Retinal pigment epithelial cell (primary cell): ENCODE results near the gene TMEM255B.

Experiments used
- DNase-seq: peaks from one replicate; pipeline ENCODE4 v3.0.0-alpha.2; 2010; ENCODE audit warnings: low read depth
- H3K4me3 ChIP-seq: 2 replicates; pipeline ENCODE4 v1.5.1; 2011; ENCODE audit warnings: mild to moderate bottlenecking, low read length, control low read depth, moderate library complexity
- TF ChIP-seq, protein P1 (sequence below): conservative IDR thresholded peaks from 2 replicates; pipeline ENCODE4 v1.5.1; 2011; ENCODE audit warnings: low read depth, low read length, control low read depth, inconsistent platforms

The TMEM255B gene

DNA sequence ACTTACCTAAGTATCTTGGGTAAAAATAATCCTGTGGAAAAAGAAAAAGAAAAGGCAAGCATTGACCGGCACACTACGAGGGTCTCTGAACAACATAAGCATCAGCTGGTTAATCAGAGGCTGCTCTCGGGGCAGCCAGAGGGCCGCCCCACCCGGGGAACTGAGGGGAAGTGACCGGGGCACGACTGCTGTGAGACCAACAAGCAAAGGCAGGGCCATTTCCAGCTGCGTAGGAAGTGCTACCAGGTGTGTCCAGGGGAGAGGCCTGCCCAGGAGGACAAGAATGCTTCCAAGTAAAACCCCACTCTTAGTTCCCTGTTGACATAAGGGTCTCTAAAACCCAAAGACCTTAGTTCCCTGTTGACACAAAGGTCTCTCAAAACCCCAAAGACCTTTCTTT, 89.0 kb downstream of the TMEM255B start:
- no peak for DNase-seq
- no peak overlapping the region for H3K4me3 ChIP-seq

DNA sequence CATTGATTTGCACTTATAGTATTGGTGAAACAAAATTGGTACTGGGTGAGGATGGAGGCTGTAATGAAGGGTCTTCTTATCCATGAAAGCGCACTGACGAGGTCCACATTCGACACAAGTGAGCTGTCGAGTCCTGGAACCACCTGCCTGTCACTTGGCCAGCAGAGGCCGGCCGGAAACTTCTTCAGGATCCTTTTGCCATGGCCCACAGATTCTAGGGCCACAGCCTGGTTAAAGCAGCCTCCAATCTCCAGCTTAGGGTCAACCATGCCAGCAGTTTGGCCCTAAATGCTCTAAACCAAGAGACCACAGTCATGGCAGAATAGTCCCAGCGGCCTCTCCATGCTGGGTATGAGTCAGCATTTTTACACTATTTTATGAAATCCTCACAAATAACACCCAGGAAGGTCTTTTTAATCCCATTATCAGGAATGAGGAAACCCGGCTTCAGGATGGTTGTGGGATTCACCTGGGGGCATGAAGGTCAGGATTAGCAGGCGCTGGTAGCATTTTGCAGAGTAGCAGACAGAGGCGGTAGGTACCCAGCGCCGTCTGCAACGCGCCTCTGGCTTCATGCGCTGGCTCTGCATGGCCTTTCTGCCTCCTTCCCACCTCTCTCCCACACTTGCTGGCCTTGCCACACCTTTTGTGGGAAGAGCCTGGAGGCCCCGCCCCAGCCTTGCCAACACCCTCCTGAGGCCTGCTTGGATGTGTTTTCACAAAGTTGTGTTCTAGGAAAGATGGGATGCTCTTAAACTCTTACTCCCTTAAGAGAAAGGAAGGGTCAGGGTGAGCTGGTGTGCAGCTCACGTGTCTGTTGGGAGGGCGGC, 89.6 kb downstream of the TMEM255B start:
- H3K4me3 ChIP-seq = no peak overlapping the region
- TF ChIP-seq, protein P1, sequence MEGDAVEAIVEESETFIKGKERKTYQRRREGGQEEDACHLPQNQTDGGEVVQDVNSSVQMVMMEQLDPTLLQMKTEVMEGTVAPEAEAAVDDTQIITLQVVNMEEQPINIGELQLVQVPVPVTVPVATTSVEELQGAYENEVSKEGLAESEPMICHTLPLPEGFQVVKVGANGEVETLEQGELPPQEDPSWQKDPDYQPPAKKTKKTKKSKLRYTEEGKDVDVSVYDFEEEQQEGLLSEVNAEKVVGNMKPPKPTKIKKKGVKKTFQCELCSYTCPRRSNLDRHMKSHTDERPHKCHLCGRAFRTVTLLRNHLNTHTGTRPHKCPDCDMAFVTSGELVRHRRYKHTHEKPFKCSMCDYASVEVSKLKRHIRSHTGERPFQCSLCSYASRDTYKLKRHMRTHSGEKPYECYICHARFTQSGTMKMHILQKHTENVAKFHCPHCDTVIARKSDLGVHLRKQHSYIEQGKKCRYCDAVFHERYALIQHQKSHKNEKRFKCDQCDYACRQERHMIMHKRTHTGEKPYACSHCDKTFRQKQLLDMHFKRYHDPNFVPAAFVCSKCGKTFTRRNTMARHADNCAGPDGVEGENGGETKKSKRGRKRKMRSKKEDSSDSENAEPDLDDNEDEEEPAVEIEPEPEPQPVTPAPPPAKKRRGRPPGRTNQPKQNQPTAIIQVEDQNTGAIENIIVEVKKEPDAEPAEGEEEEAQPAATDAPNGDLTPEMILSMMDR = no peak
- no peak for DNase-seq

More for the DNA sequence above, 89.0 kb downstream of the TMEM255B start:
- TF ChIP-seq, protein P1 = no peak

DNA sequence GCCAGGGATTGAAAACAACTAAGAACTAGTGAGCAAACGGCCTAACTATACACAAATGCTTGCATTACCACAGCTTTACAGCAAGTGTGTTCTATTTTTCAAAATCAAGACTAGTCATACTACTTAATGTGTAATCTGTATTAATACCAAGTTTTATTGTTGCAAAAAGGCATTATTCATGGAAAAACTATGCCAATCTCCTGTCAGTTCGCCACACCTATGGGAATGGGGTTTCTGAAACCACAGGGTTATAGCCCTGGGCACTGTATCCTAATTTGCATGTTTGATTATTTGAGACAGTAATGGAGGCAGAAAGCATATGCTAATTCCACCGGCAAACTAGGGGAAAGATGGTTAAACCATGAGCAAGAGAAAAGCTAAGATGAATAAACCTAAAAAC, 90.5 kb downstream of the TMEM255B start:
- no peak for DNase-seq
- TF ChIP-seq, protein P1 = no peak
- no peak overlapping the region for H3K4me3 ChIP-seq

DNA sequence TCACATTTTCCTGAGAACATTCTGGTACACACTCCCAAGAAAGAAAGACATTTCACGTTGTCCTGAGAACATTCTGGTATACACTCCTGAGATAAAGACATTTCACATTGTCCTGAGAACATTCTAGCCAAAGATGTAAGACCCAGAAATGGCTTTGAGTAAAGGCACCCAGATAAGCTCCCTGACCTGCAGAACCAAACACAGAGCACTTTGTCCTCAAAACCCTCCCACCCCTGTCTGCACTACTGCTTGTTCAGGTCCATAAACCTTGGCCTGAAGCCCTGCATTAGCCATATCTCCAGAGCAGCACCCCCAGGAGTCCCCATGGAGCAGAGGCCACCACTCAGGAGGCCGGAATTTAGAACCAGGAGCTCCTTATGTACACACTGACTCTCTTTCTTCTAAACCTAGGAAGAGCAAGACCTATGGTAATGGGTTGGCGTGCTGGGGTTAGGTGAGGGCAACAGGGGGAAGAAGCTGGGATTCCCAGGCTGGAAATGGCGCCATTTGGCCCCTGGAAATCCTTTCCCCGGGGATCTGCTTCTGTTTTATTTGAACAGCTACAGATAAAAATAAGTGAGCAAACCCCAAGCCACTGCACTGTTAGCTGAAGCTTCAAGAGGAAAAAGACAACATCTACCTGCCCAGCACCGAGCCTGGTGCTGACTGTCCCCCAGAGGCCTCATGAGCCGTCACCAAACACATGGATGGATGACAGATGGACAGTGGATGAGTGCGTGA, 91.1 kb downstream of the TMEM255B start:
- H3K4me3 ChIP-seq = no peak overlapping the region
- TF ChIP-seq, protein P1 = no peak
- no peak for DNase-seq

DNA sequence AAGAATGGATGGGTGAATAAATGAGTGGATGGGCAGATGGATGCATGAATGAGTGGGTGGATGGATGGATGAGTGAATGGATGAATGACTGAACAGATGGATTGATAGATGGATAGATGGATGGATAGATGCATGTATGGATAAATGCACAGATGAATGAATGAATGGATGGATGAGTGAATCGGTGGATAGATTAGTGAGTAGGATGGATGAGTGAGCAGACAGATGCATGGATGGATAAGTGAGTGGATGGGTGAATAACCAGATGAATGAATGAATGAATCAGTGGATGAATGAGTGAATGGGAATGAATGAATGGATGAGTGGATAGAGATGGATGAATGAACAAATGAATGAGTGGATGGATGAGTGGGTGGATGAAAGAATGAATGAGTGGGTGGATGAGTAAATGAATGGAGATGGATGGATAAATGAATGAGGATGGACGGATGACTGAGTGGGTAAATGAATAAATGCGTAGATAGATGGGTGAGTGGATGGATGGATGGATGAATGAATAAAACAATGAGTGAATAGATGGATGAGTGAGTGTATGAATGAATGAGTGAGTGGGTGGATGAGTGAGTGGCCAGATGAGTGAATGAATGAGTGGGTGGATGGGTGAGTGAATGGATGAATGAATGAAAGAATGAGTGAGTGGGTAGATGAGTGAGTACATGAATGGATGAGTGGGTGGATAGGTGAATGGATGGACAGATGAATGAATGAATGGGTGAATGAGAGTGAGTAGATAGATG, 91.9 kb downstream of the TMEM255B start:
- TF ChIP-seq, protein P1 = no peak
- no peak for DNase-seq
- H3K4me3 ChIP-seq = no peak overlapping the region

DNA sequence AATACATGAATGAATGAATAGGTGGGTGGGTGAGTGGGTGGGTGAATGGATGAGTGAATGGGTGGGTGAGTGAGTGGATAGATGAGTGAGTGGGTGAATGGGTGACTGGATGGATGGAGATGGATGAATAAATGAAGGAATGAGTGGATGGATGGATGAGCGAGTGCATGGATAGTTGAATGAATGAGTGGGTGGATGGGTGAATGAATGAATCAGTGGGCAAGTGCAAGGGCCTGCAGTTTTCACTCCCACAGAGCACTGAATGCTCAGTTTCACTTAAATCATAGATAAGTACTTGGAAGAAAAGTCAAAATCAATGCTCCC, 92.4 kb downstream of the TMEM255B start:
- TF ChIP-seq, protein P1 = no peak
- DNase-seq = no peak
- no peak overlapping the region for H3K4me3 ChIP-seq
